ENCODE results near the gene RFPL3.
"Not testable (repeated sequence)": the region's sequence is repeated elsewhere in the genome, so short reads cannot be mapped to it uniquely, and the experiment has no call there.

- not testable (repeated sequence) for TF ChIP-seq POLR2A (IDR thresholded peaks at IDR 0.05; ENCODE audit: low read length); GATA1 (IDR thresholded peaks at IDR 0.05; ENCODE audit: low read depth, low read length)
These were observed 2.4 kb downstream of the RFPL3 start for GRCh38 chr22:32360096-32360495.
